Measurements from ENCODE around the gene KRT15. TPM values are rescaled to one million over a fixed set of nuclear protein-coding genes. Genes with fewer than 3 reads are reported as not detected.

KRT15 gene
- total and polyA plus RNA-seq, 7 donors: 0.08 to 0.56 (median 0.18) TPM; not detected in 3

DNA sequence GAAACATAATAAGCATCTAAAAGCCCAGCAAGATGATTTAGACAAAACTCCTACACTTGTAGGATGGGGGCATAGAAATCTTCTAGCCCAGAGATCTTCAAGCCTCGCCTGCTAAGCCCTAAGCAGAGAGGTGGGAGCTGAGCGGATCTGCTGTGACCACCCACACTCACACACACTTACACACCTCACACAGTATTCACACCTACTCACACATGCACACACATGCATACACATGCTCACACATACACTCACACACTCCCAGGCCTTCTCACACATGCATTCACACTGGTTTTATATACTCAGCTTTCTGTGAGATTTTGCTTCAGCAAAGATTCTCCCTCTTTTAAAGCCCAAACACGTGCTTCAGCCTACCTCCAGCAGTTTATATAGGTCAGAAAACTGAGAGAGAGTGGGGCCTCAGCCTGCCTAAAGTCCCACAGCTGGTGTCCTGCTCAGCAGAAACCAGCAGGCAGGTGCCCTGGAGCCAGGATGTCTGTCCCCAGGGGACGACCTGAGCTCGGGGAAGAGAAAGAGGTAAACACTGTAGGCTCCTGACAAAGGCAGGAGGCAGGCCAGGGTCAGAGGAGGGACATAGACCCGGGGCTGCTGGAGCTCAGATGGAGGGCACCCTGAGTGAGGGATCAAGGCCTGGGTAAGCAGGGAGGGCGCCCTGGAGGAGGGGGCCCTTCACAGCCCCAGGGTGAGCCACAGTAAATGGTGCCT, 21.4 kb upstream of the KRT15 start:
- TF ChIP-seq, protein P1, sequence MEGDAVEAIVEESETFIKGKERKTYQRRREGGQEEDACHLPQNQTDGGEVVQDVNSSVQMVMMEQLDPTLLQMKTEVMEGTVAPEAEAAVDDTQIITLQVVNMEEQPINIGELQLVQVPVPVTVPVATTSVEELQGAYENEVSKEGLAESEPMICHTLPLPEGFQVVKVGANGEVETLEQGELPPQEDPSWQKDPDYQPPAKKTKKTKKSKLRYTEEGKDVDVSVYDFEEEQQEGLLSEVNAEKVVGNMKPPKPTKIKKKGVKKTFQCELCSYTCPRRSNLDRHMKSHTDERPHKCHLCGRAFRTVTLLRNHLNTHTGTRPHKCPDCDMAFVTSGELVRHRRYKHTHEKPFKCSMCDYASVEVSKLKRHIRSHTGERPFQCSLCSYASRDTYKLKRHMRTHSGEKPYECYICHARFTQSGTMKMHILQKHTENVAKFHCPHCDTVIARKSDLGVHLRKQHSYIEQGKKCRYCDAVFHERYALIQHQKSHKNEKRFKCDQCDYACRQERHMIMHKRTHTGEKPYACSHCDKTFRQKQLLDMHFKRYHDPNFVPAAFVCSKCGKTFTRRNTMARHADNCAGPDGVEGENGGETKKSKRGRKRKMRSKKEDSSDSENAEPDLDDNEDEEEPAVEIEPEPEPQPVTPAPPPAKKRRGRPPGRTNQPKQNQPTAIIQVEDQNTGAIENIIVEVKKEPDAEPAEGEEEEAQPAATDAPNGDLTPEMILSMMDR (IDR thresholded peaks at IDR 0.05): no peak
- 57 to 72% (median 68%) methylated on average over 7 of the region's 7 CpGs for WGBS, 3 donors
- intact Hi-C loops (cut with DNase I): no loop called here
- ATAC-seq (no peak), DNase-seq (no peak)
- Histone ChIP-seq H3K27me3 (ENCODE audit: insufficient read depth in 3 of 3, low read length in 2 of 3) (peaks cover 0 to 6% (median 3%) of the 10 kb centered on the region in 3 donors), H3K27ac (no peak overlapping the region), H3K4me1 (no peaks in the 10 kb centered on the region), H3K4me3 (no peak overlapping the region), H3K36me3 (ENCODE audit: insufficient read depth in 1 of 2, low read depth in 1 of 2) (no peaks in the 10 kb centered on the region), H3K9me3 (no peaks in the 10 kb centered on the region)

- ATAC-seq (no peak), DNase-seq (no peak)
- intact Hi-C loops (cut with DNase I): no loop called here
- 54 to 72% (median 57%) methylated on average over 5 of the region's 5 CpGs for WGBS, 3 donors
- no peak overlapping the region for H3K4me3 ChIP-seq
- H3K9me3 ChIP-seq: no peaks in the 10 kb centered on the region
- TF ChIP-seq, protein P1 (IDR thresholded peaks at IDR 0.05): no peak
- H3K27ac ChIP-seq: no peak overlapping the region
- H3K36me3 ChIP-seq (ENCODE audit: insufficient read depth in 1 of 2, low read depth in 1 of 2): no peaks in the 10 kb centered on the region
- H3K4me1 ChIP-seq: no peaks in the 10 kb centered on the region
- peaks cover 0 to 11% (median 3%) of the 10 kb centered on the region in 3 donors for H3K27me3 ChIP-seq (ENCODE audit: insufficient read depth in 3 of 3, low read length in 2 of 3)
These were observed 20.4 kb upstream of the KRT15 start for GRCh38 chr17:41539071-41539492.

- H3K4me1 ChIP-seq: no peaks in the 10 kb centered on the region
- H3K4me3 ChIP-seq: no peak overlapping the region
- WGBS, 3 donors: 60 to 71% (median 62%) methylated on average over 5 of the region's 5 CpGs
- no peaks in the 10 kb centered on the region for H3K9me3 ChIP-seq
- no peaks in the 10 kb centered on the region for H3K36me3 ChIP-seq (ENCODE audit: insufficient read depth in 1 of 2, low read depth in 1 of 2)
- no peak for ATAC-seq
- no peak overlapping the region for H3K27ac ChIP-seq
- TF ChIP-seq, protein P1 (IDR thresholded peaks at IDR 0.05): no peak
- peaks cover 0 to 13% (median 3%) of the 10 kb centered on the region in 3 donors for H3K27me3 ChIP-seq (ENCODE audit: insufficient read depth in 3 of 3, low read length in 2 of 3)
- intact Hi-C loops (cut with DNase I): no loop called here
- DNase-seq: no peak
These were observed 19.9 kb upstream of the KRT15 start for GRCh38 chr17:41538565-41538991.

DNA sequence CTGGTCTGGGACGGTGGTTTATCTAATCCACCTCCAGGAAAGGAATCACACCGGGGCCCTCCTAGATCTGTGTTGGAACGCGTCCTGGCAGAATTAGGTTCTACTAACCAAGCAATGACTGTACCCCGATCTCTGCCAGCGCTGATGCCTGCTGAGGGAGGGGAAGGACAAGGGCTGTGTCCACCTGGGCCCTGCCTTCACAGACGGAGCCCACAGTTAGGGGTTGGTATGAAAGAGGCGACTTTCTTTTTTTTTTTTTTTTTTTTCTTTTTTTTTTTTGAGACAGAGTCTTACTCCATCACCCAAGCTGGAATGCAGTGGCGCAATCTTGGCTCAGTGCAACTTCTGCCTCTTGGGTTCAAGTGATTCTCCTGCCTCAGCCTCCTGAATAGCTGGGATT, 19.3 kb upstream of the KRT15 start:
- Histone ChIP-seq H3K4me1 (no peaks in the 10 kb centered on the region), H3K27me3 (ENCODE audit: insufficient read depth in 3 of 3, low read length in 2 of 3) (peaks cover 0 to 13% (median 3%) of the 10 kb centered on the region in 3 donors), H3K9me3 (no peaks in the 10 kb centered on the region), H3K4me3 (no peak overlapping the region), H3K36me3 (ENCODE audit: insufficient read depth in 1 of 2, low read depth in 1 of 2) (no peaks in the 10 kb centered on the region), H3K27ac (no peak overlapping the region)
- intact Hi-C loops (cut with DNase I): no loop called here
- WGBS, 3 donors: 83 to 87% (median 84%) methylated on average over 8 to 9 of the region's 9 CpGs
- DNase-seq: no peak
- no peak for ATAC-seq
- TF ChIP-seq, protein P1 (IDR thresholded peaks at IDR 0.05): no peak

DNA sequence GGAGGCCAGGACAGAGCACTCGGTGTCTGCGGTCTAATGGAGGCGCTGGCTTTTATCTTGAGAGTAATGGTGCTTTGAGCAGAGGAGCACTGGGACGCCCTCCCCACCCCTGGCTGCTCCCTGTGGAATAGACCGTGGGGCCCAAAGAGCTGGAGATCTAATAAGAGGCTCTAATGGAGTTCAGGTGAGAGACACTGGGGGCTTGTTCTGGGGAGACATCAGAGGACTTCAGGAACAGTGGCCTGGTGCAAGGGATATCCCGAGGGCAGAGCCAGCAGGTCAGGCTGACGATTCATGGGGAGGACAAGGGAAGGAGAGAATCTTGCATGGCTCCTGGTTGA, 18.9 kb upstream of the KRT15 start:
- H3K4me3 ChIP-seq: no peak overlapping the region
- no peak overlapping the region for H3K27ac ChIP-seq
- ATAC-seq (no peak), DNase-seq (no peak)
- intact Hi-C loops (cut with DNase I): no loop called here
- TF ChIP-seq, protein P1 (IDR thresholded peaks at IDR 0.05): no peak
- 80 to 82% (median 81%) methylated on average over 7 of the region's 7 CpGs for WGBS, 3 donors
- H3K27me3 ChIP-seq (ENCODE audit: insufficient read depth in 3 of 3, low read length in 2 of 3): peaks cover 0 to 13% (median 3%) of the 10 kb centered on the region in 3 donors
- H3K9me3 ChIP-seq: no peaks in the 10 kb centered on the region
- H3K36me3 ChIP-seq (ENCODE audit: insufficient read depth in 1 of 2, low read depth in 1 of 2): no peaks in the 10 kb centered on the region
- no peaks in the 10 kb centered on the region for H3K4me1 ChIP-seq

All from psoas muscle (tissue), 8 donors.